Gastrocnemius medialis (tissue), 4 donors: ENCODE results near the gene RPA1. TPM values are rescaled to one million over a fixed set of nuclear protein-coding genes. Genes with fewer than 3 reads are reported as not detected.

Experiments used
- ATAC-seq, 2 donors: fragments of 150-250 bp; one replicate each; pipeline ENCODE4 v1.9.1; 2016
- DNase-seq, 2 donors: peaks; one replicate each; pipeline ENCODE4 v3.0.0-alpha.2; 2019
- H3K27ac ChIP-seq, 4 donors: fragments of 200-600 bp; sonication (generic); 1 replicate in 1 of 4; 2 replicates in 3 of 4; pipeline ENCODE4 v1.5.1; 2016 to 2018; ENCODE audit warnings: mild to moderate bottlenecking in 2 of 4, moderate library complexity in 1 of 4
- H3K27me3 ChIP-seq, 3 donors: fragments of 200-600 bp; sonication (generic) in 2 of 3; 1 replicate in 1 of 3; 2 replicates in 2 of 3; pipeline versions ENCODE4 v1.5.1 to v1.6.0; 2016 to 2019; ENCODE audit warnings: mild to moderate bottlenecking in 1 of 3, moderate library complexity in 1 of 3
- H3K36me3 ChIP-seq, 2 donors: fragments of 200-600 bp; sonication (generic) in 1 of 2; one replicate each; pipeline ENCODE4 v1.5.1; 2017 to 2018
- H3K4me1 ChIP-seq, 2 donors: fragments of 200-600 bp; sonication (generic) in 1 of 2; one replicate each; pipeline ENCODE4 v1.5.1; 2016 to 2017; ENCODE audit warnings: mild to moderate bottlenecking in 2 of 2
- H3K4me3 ChIP-seq, 4 donors: fragments of 200-600 bp; sonication (generic) in 3 of 4; 1 replicate in 1 of 4; 2 replicates in 3 of 4; pipeline ENCODE4 v1.5.1; 2016 to 2019; ENCODE audit warnings: mild to moderate bottlenecking in 2 of 4
- H3K9me3 ChIP-seq, 3 donors: fragments of 200-600 bp; sonication (generic) in 2 of 3; 1 replicate in 1 of 3; 2 replicates in 2 of 3; pipeline ENCODE4 v1.5.1; 2016 to 2019
- POLR2A ChIP-seq, 2 donors: fragments of 450-650 bp; IDR thresholded peaks; one replicate each; pipeline ENCODE4 v1.6.1; 2017; ENCODE audit warnings: antibody characterized with exemption in 2 of 2, mild to moderate bottlenecking in 2 of 2, moderate library complexity in 2 of 2
- in situ Hi-C, 4 donors: fragments of 200-750 bp; cut with MboI; loops; one replicate each; pipeline versions ENCODE4 v1.15.0 to v1.8.0; 2017; ENCODE audit warnings: low sequenced_read_pairs in 4 of 4
- intact Hi-C: fragments of 100-400 bp; cut with DNase I; formaldehyde crosslinking; loops from one replicate; pipeline ENCODE4 v1.15.1; 2023; ENCODE audit warnings: low total_unique reads
- total RNA-seq, 4 donors: library from RNA; depleted of rRNA; stranded (reverse); fragments of >200 nt; gene quantifications; one replicate each; pipeline versions ENCODE4 v1.1.0 to v1.2.3, GENCODE V29; 2016
- TF ChIP-seq, protein P1 (sequence below), 5 experiments: fragments of 450-650 bp in 3 of 5; fragments of 200-600 bp in 2 of 5; sonication (generic) in 2 of 5; IDR thresholded peaks in 4 of 5; conservative IDR thresholded peaks in 1 of 5; 1 replicate in 4 of 5; 2 replicates in 1 of 5; pipeline ENCODE4 v1.5.1; 2016 to 2019; ENCODE audit warnings: antibody characterized with exemption in 5 of 5, mild to moderate bottlenecking in 3 of 5, moderate library complexity in 3 of 5

The RPA1 gene
- total RNA-seq, 4 donors from 2014 or later = 26.5 to 46.8 (median 34.9) TPM

DNA sequence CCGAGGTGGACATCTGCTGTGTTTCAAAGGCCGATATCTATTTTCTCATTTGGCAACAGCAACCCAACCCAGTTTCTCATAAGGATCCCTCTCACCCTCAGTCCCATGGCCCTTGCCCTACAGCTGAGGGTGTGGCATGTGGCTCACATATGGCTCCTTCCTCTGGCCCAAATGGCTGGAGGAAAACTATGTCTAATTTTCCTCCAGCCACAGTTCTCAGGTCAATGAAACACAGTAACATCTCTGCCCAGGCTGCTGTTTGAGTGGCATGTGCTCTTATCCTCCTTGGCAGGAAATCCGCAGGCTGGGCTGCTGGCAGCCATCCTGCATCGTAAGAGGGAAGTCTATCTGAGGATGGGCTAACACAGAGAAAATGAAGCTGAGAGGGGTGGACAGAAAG lies 43.9 kb upstream of the RPA1 start:
- peaks cover 0 to 3% of the 10 kb centered on the region in 2 donors for H3K36me3 ChIP-seq
- no peaks in the 10 kb centered on the region for H3K27me3 ChIP-seq
- no peak for TF ChIP-seq POLR2A (IDR thresholded peaks at IDR 0.05)
- TF ChIP-seq, protein P1, sequence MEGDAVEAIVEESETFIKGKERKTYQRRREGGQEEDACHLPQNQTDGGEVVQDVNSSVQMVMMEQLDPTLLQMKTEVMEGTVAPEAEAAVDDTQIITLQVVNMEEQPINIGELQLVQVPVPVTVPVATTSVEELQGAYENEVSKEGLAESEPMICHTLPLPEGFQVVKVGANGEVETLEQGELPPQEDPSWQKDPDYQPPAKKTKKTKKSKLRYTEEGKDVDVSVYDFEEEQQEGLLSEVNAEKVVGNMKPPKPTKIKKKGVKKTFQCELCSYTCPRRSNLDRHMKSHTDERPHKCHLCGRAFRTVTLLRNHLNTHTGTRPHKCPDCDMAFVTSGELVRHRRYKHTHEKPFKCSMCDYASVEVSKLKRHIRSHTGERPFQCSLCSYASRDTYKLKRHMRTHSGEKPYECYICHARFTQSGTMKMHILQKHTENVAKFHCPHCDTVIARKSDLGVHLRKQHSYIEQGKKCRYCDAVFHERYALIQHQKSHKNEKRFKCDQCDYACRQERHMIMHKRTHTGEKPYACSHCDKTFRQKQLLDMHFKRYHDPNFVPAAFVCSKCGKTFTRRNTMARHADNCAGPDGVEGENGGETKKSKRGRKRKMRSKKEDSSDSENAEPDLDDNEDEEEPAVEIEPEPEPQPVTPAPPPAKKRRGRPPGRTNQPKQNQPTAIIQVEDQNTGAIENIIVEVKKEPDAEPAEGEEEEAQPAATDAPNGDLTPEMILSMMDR (IDR thresholded peaks at IDR 0.05 in 4 of 5, conservative IDR thresholded peaks at IDR 0.05 in 1 of 5) = no peak
- H3K9me3 ChIP-seq = no peaks in the 10 kb centered on the region
- H3K27ac ChIP-seq = peak overlapping the region; percentile 97 to 100 (median 98)
- intact Hi-C loops = loop anchor here (5.0 to 10.0 kb wide), 3 partner anchors 41 to 211 kb away; partner anchors contain the start of genes RILP, SCARF1 and SMYD4
- H3K4me3 ChIP-seq = no peak overlapping the region
- DNase-seq (peak in 1 of 2 donors; percentile 72), ATAC-seq (no peak)
- H3K4me1 ChIP-seq = peaks cover 73 to 76% of the 10 kb centered on the region in 2 donors
- in situ Hi-C loops = loop anchor here in 2 of 4 donors (5.0 to 25.0 kb wide), 3 partner anchors 69 to 124 kb away; no protein-coding TSS in a partner anchor

DNA sequence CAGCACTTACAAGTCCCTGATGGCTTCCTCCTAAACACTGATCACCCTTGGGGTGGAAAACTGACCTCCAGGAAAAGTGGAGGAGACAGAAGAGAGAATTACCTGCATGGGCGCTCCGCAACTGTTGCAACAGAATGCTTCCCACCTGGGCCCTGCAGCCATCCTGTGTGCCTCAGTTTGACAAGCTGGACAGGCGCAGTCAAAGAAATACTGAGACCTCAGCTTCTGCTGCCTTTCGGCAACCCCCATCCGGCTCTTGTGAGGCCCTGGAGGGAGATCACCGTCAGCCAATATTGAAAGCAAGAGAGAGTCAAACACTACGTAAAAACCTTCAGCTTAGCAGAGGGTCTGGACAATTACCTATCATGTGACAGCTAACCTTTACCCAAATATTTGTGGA lies 43.1 kb upstream of the RPA1 start:
- no peak for ATAC-seq
- no peaks in the 10 kb centered on the region for H3K27me3 ChIP-seq
- no peaks in the 10 kb centered on the region for H3K36me3 ChIP-seq
- peaks cover 66 to 70% of the 10 kb centered on the region in 2 donors for H3K4me1 ChIP-seq
- intact Hi-C loops (loop anchor here (1.0 to 10.0 kb wide), 4 partner anchors 41 to 212 kb away; partner anchors contain the start of genes RILP, SCARF1 and SMYD4), in situ Hi-C loops (loop anchor here in 2 of 4 donors (5.0 to 25.0 kb wide), 3 partner anchors 69 to 124 kb away; no protein-coding TSS in a partner anchor)
- H3K4me3 ChIP-seq = peak overlapping the region in 1 of 4 donors; percentile 2
- no peak for DNase-seq
- no peaks in the 10 kb centered on the region for H3K9me3 ChIP-seq
- no peak for TF ChIP-seq POLR2A (IDR thresholded peaks at IDR 0.05)
- TF ChIP-seq, protein P1 (IDR thresholded peaks at IDR 0.05 in 4 of 5, conservative IDR thresholded peaks at IDR 0.05 in 1 of 5) = no peak
- peak overlapping the region; percentile 97 to 100 (median 98) for H3K27ac ChIP-seq

DNA sequence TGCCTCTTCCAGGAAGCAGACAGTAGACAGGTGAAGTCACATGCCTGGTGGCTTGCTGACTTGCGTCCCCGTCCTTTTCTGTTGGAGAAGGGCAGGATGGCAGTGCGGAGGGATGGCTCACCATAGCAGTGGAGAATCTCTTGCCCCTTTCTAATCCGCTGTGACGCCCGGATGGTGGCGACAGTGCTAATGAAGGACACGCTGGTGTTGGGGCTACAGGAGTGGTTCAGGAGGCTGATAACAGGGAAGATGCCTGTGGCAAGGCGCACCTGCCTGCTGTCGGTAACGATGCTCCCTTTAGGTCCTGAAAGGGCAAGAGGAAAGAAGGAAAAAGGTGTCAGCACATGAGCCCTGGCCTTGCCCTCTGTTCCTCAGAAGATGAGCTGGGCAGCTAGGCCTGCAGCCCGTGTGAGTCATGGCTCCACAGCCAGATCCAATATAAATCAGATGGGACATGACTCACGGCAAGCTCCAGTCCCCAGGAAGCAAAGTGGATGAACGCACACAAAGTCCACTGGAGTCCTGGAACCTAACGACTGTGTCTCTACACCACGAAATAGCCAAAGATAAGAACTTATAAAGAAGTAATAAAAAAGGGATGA lies 42.4 kb upstream of the RPA1 start:
- peak; percentile 80 to 88 for TF ChIP-seq POLR2A (IDR thresholded peaks at IDR 0.05)
- TF ChIP-seq, protein P1 (IDR thresholded peaks at IDR 0.05 in 4 of 5, conservative IDR thresholded peaks at IDR 0.05 in 1 of 5) = no peak
- no peaks in the 10 kb centered on the region for H3K36me3 ChIP-seq
- H3K9me3 ChIP-seq = no peaks in the 10 kb centered on the region
- in situ Hi-C loops (loop anchor here in 2 of 4 donors (5.0 to 25.0 kb wide), 3 partner anchors 70 to 125 kb away; no protein-coding TSS in a partner anchor), intact Hi-C loops (loop anchor here (1.0 to 10.0 kb wide), 4 partner anchors 40 to 213 kb away; partner anchors contain the start of genes RILP, SCARF1 and SMYD4)
- peak overlapping the region; percentile 97 to 100 (median 98) for H3K27ac ChIP-seq
- ATAC-seq = peak; percentile 64 to 65
- H3K27me3 ChIP-seq = no peaks in the 10 kb centered on the region
- peak overlapping the region in 1 of 4 donors; percentile 2 for H3K4me3 ChIP-seq
- peak; percentile 89 to 94 for DNase-seq
- peaks cover 59 to 63% of the 10 kb centered on the region in 2 donors for H3K4me1 ChIP-seq

DNA sequence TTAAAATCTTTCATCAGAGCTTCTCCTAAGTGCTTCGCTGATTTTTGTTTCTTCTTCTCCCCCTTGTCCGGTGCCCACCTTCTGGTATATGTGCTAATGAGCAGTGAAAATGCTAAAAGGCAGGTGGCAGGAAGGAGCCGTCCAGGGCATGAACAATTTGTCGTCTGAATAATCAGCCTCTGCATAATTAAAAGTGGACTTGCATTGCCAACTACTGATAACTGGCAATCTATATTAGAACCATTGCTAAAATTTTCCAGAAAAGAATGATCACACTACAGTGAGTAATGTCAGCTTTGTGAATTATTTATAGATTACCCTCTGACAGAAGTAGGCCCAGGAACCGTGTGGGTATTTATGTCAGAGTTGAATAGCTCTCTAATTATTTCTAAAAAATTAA lies 39.9 kb upstream of the RPA1 start:
- intact Hi-C loops = loop anchor here (5.0 to 10.0 kb wide), 3 partner anchors 37 to 215 kb away; partner anchors contain the start of genes RILP, SCARF1 and SMYD4
- Histone ChIP-seq H3K27ac (peak overlapping the region; percentile 54 to 100 (median 98)), H3K27me3 (no peaks in the 10 kb centered on the region), H3K4me3 (no peak overlapping the region), H3K9me3 (no peaks in the 10 kb centered on the region), H3K36me3 (no peaks in the 10 kb centered on the region), H3K4me1 (peaks cover 45 to 52% of the 10 kb centered on the region in 2 donors)
- in situ Hi-C loops = loop anchor here in 2 of 4 donors (5.0 to 25.0 kb wide), 3 partner anchors 73 to 128 kb away; no protein-coding TSS in a partner anchor
- TF ChIP-seq POLR2A (IDR thresholded peaks at IDR 0.05) = no peak
- TF ChIP-seq, protein P1 (IDR thresholded peaks at IDR 0.05 in 4 of 5, conservative IDR thresholded peaks at IDR 0.05 in 1 of 5) = peak in 2 of 5 experiments; percentile 11 to 23
- DNase-seq = no peak
- ATAC-seq = no peak
